HepG2 (cell line): ENCODE measurements around the gene SEPTIN11. TPM values are rescaled to one million over a fixed set of nuclear protein-coding genes. Genes with fewer than 3 reads are reported as not detected.

ENCODE experiments used
- FOXA3 ChIP-seq: IDR thresholded peaks from 2 replicates; pipeline ENCODE4 v1.6.1; 2016; ENCODE audit warnings: missing genetic modification reagents, missing compliant biosample characterization
- GPN1 ChIP-seq: sonication (generic); formaldehyde crosslinking; IDR thresholded peaks from 2 replicates; pipeline ENCODE4 v1.5.1; 2020; ENCODE audit warnings: missing genetic modification reagents, borderline replicate concordance
- KAT2B ChIP-seq: fragments of 150-350 bp; IDR thresholded peaks from 2 replicates; pipeline ENCODE4 v1.6.1; 2014; ENCODE audit warnings: low read depth, low read length, borderline replicate concordance
- KDM6A ChIP-seq: IDR thresholded peaks from 2 replicates; pipeline ENCODE4 v1.6.1; 2016; ENCODE audit warnings: low read depth
- NCOA1 ChIP-seq: sonication (generic); formaldehyde crosslinking; IDR thresholded peaks from 2 replicates; pipeline ENCODE4 v1.9.0; 2021; ENCODE audit warnings: missing genetic modification reagents
- SRSF1 ChIP-seq: fragments of 200-400 bp; formaldehyde crosslinking; optimal IDR thresholded peaks from 2 replicates; pipeline ENCODE3; 2017; ENCODE audit warnings: mild to moderate bottlenecking, low read depth, low read length, moderate library complexity
- XRCC5 ChIP-seq: fragments of 200-400 bp; formaldehyde crosslinking; optimal IDR thresholded peaks from 2 replicates; pipeline ENCODE3; 2017; ENCODE audit warnings: mild to moderate bottlenecking, low read length
- ZC3H4 ChIP-seq: sonication (generic); formaldehyde crosslinking; IDR thresholded peaks from 2 replicates; pipeline ENCODE4 v1.4.0; 2020; ENCODE audit warnings: missing genetic modification reagents, borderline replicate concordance
- ZFX ChIP-seq: sonication (generic); formaldehyde crosslinking; IDR thresholded peaks from 2 replicates; pipeline ENCODE4 v1.4.0; 2020; ENCODE audit warnings: mild to moderate bottlenecking, low read depth, missing genetic modification reagents, moderate library complexity
- ZMAT3 ChIP-seq: sonication (generic); formaldehyde crosslinking; conservative IDR thresholded peaks from 2 replicates; pipeline ENCODE4 v1.7.0; 2021; ENCODE audit warnings: missing genetic modification reagents
- ZNF343 ChIP-seq: sonication (generic); formaldehyde crosslinking; IDR thresholded peaks from 2 replicates; pipeline ENCODE4 v1.4.0; 2020; ENCODE audit warnings: mild to moderate bottlenecking, missing genetic modification reagents
- ZNF572 ChIP-seq: sonication (generic); formaldehyde crosslinking; IDR thresholded peaks from 2 replicates; pipeline ENCODE4 v1.5.1; 2020; ENCODE audit warnings: mild to moderate bottlenecking, missing genetic modification reagents
- polyA plus RNA-seq, 8 experiments: library from polyadenylated mRNA; depleted of rRNA in 3 of 8; stranded (reverse) in 7 of 8; unstranded in 1 of 8; fragments of >200 nt; fragmentation: Illumina TruSeq in 4 of 8; extraction: Trizol in 4 of 8; gene quantifications; 2 replicates each; pipeline versions ENCODE4 v1.2.1 to v1.2.3, GENCODE V29; 2011 to 2016; ENCODE audit warnings: low read depth in 4 of 8, missing spikeins in 1 of 8, mixed read lengths in 1 of 8; ENCODE audit not compliant: insufficient read depth in 1 of 8
- total RNA-seq, 5 experiments: library from RNA; depleted of rRNA; stranded (reverse); fragments of >200 nt; fragmentation: Illumina TruSeq; extraction: Trizol; gene quantifications; 2 replicates each; pipeline ENCODE4 v1.2.3, GENCODE V29; 2016; ENCODE audit warnings: low read depth in 1 of 5
- TF ChIP-seq, protein P1 (sequence below): sonication (generic); formaldehyde crosslinking; IDR thresholded peaks from 2 replicates; pipeline ENCODE4 v1.8.0; 2022; ENCODE audit warnings: low read depth, missing genetic modification reagents
- TF ChIP-seq, protein P2 (sequence below): sonication (generic); formaldehyde crosslinking; conservative IDR thresholded peaks from 2 replicates; pipeline ENCODE4 v1.4.0; 2020; ENCODE audit warnings: missing genetic modification reagents
- TF ChIP-seq, protein P3 (sequence below): sonication (generic); formaldehyde crosslinking; IDR thresholded peaks from 2 replicates; pipeline ENCODE4 v1.5.1; 2020; ENCODE audit warnings: mild to moderate bottlenecking, moderate library complexity, missing genetic modification reagents
- TF ChIP-seq, protein P4 (sequence below): sonication (generic); formaldehyde crosslinking; IDR thresholded peaks from 2 replicates; pipeline ENCODE4 v1.4.0; 2020; ENCODE audit warnings: missing genetic modification reagents
- TF ChIP-seq, protein P5 (sequence below): sonication (generic); formaldehyde crosslinking; IDR thresholded peaks from 2 replicates; pipeline ENCODE4 v1.5.0; 2020; ENCODE audit warnings: mild to moderate bottlenecking, missing genetic modification reagents

The SEPTIN11 gene
- total and polyA plus RNA-seq, 2 of the 13 experiments (the other 11 are each of a cell fraction or from before 2014, with no cell fraction given): 28.9 to 47.3 TPM

DNA sequence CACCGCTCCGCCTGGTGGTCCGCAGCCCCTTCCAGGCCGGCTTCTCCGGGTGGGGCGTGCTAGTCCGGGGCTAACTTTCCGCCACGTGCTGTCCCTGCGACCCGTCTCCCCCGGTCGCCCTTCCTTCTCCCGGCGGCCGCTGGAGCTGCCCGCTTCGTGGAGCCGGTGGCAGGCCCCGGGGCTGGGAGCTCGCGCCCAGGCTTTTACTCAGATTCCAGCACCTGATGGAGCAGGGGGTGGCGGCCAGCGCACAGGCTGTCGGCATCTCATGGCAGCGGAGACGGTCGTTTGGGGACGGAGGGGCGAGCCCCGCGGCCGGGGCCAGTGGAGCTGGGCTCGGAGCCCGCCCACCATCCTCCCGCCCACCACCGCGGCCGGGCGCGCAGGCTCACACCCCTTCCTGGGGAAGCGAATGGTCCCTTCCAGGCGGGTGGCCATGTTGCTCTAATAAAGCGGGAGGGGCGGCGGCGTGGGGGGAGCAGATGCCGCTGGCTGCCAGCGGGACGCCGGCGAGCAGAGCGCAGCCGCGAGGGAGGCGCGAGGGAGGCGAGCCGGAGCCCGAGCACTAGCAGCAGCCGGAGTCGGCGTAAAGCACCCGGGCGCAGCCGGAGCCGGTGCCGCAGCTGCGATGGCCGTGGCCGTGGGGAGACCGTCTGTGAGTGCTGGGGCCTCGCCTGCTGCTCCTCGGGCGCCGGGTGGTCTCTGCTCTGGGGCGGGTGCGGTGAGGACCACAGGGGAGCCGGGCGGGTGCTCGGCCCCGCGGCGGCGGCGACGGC lies at the start of gene SEPTIN11 (continued):
- TF ChIP-seq, protein P1, sequence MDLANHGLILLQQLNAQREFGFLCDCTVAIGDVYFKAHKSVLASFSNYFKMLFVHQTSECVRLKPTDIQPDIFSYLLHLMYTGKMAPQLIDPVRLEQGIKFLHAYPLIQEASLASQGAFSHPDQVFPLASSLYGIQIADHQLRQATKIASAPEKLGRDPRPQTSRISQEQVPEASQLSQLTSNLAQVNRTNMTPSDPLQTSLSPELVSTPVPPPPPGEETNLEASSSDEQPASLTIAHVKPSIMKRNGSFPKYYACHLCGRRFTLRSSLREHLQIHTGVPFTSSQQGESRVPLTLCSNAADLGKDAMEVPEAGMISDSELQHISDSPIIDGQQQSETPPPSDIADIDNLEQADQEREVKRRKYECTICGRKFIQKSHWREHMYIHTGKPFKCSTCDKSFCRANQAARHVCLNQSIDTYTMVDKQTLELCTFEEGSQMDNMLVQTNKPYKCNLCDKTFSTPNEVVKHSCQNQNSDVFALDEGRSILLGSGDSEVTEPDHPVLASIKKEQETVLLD (CRISPR knock-in tag): peak; percentile 56; the same call in 1 of the 2 replicates
- TF ChIP-seq KAT2B (no peak), SRSF1 (peak; percentile 67), KDM6A (no peak), ZNF343 (CRISPR knock-in tag) (no peak), ZC3H4 (no peak), ZFX (CRISPR knock-in tag) (peak; percentile 84), GPN1 (CRISPR knock-in tag) (no peak), FOXA3 (CRISPR knock-in tag) (peak; percentile 41; the same call in 1 of the 2 replicates), XRCC5 (peak; percentile 60), NCOA1 (peak; percentile 34; the same call in 1 of the 2 replicates), ZMAT3 (peak; percentile 29; the same call in 1 of the 2 replicates), ZNF572 (CRISPR knock-in tag) (no peak)
- TF ChIP-seq, protein P2, sequence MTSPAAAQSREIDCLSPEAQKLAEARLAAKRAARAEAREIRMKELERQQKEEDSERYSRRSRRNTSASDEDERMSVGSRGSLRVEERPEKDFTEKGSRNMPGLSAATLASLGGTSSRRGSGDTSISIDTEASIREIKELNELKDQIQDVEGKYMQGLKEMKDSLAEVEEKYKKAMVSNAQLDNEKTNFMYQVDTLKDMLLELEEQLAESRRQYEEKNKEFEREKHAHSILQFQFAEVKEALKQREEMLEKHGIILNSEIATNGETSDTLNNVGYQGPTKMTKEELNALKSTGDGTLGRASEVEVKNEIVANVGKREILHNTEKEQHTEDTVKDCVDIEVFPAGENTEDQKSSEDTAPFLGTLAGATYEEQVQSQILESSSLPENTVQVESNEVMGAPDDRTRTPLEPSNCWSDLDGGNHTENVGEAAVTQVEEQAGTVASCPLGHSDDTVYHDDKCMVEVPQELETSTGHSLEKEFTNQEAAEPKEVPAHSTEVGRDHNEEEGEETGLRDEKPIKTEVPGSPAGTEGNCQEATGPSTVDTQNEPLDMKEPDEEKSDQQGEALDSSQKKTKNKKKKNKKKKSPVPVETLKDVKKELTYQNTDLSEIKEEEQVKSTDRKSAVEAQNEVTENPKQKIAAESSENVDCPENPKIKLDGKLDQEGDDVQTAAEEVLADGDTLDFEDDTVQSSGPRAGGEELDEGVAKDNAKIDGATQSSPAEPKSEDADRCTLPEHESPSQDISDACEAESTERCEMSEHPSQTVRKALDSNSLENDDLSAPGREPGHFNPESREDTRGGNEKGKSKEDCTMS (CRISPR knock-in tag): no peak
- TF ChIP-seq, protein P3, sequence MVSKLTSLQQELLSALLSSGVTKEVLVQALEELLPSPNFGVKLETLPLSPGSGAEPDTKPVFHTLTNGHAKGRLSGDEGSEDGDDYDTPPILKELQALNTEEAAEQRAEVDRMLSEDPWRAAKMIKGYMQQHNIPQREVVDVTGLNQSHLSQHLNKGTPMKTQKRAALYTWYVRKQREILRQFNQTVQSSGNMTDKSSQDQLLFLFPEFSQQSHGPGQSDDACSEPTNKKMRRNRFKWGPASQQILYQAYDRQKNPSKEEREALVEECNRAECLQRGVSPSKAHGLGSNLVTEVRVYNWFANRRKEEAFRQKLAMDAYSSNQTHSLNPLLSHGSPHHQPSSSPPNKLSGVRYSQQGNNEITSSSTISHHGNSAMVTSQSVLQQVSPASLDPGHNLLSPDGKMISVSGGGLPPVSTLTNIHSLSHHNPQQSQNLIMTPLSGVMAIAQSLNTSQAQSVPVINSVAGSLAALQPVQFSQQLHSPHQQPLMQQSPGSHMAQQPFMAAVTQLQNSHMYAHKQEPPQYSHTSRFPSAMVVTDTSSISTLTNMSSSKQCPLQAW (CRISPR knock-in tag): peak; percentile 28; the same call in 1 of the 2 replicates
- TF ChIP-seq, protein P4, sequence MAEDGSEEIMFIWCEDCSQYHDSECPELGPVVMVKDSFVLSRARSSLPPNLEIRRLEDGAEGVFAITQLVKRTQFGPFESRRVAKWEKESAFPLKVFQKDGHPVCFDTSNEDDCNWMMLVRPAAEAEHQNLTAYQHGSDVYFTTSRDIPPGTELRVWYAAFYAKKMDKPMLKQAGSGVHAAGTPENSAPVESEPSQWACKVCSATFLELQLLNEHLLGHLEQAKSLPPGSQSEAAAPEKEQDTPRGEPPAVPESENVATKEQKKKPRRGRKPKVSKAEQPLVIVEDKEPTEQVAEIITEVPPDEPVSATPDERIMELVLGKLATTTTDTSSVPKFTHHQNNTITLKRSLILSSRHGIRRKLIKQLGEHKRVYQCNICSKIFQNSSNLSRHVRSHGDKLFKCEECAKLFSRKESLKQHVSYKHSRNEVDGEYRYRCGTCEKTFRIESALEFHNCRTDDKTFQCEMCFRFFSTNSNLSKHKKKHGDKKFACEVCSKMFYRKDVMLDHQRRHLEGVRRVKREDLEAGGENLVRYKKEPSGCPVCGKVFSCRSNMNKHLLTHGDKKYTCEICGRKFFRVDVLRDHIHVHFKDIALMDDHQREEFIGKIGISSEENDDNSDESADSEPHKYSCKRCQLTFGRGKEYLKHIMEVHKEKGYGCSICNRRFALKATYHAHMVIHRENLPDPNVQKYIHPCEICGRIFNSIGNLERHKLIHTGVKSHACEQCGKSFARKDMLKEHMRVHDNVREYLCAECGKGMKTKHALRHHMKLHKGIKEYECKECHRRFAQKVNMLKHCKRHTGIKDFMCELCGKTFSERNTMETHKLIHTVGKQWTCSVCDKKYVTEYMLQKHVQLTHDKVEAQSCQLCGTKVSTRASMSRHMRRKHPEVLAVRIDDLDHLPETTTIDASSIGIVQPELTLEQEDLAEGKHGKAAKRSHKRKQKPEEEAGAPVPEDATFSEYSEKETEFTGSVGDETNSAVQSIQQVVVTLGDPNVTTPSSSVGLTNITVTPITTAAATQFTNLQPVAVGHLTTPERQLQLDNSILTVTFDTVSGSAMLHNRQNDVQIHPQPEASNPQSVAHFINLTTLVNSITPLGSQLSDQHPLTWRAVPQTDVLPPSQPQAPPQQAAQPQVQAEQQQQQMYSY (CRISPR knock-in tag): no peak; the same call in 1 of the 2 replicates
- TF ChIP-seq, protein P5, sequence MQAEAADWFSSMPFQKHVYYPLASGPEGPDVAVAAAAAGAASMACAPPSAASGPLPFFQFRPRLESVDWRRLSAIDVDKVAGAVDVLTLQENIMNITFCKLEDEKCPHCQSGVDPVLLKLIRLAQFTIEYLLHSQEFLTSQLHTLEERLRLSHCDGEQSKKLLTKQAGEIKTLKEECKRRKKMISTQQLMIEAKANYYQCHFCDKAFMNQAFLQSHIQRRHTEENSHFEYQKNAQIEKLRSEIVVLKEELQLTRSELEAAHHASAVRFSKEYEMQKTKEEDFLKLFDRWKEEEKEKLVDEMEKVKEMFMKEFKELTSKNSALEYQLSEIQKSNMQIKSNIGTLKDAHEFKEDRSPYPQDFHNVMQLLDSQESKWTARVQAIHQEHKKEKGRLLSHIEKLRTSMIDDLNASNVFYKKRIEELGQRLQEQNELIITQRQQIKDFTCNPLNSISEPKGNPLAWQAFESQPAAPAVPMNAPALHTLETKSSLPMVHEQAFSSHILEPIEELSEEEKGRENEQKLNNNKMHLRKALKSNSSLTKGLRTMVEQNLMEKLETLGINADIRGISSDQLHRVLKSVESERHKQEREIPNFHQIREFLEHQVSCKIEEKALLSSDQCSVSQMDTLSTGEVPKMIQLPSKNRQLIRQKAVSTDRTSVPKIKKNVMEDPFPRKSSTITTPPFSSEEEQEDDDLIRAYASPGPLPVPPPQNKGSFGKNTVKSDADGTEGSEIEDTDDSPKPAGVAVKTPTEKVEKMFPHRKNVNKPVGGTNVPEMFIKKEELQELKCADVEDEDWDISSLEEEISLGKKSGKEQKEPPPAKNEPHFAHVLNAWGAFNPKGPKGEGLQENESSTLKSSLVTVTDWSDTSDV (CRISPR knock-in tag): no peak
